ENCODE measurements around the gene STK32C. TPM values are rescaled to one million over a fixed set of nuclear protein-coding genes. Genes with fewer than 3 reads are reported as not detected.

The STK32C gene
- total and polyA plus RNA-seq, 7 donors = 3.6 to 11.7 (median 6.6) TPM

- Histone ChIP-seq H3K27ac (no peak overlapping the region), H3K36me3 (ENCODE audit: insufficient read depth in 1 of 2, low read depth in 1 of 2) (peaks cover 0 to 12% of the 10 kb centered on the region in 2 donors), H3K9me3 (no peaks in the 10 kb centered on the region), H3K4me1 (no peaks in the 10 kb centered on the region), H3K27me3 (ENCODE audit: insufficient read depth in 3 of 3, low read length in 2 of 3) (no peaks in the 10 kb centered on the region), H3K4me3 (no peak overlapping the region)
- intact Hi-C loops (cut with DNase I) = no loop called here
- DNase-seq (no peak), ATAC-seq (no peak)
- no peak for TF ChIP-seq CTCF (IDR thresholded peaks at IDR 0.05)
- 93 to 96% (median 95%) methylated on average over 23 of the region's 23 CpGs for WGBS, 3 donors
Observed at GRCh38 chr10:132347211-132347930, 39.6 kb upstream of the STK32C start.

GRCh38 chr10:132346806-132347205 is 39.1 kb upstream of the STK32C start:
- Histone ChIP-seq H3K27me3 (ENCODE audit: insufficient read depth in 3 of 3, low read length in 2 of 3) (no peaks in the 10 kb centered on the region), H3K4me1 (no peaks in the 10 kb centered on the region), H3K4me3 (no peak overlapping the region), H3K9me3 (no peaks in the 10 kb centered on the region), H3K27ac (no peak overlapping the region), H3K36me3 (ENCODE audit: insufficient read depth in 1 of 2, low read depth in 1 of 2) (peaks cover 0 to 14% of the 10 kb centered on the region in 2 donors)
- intact Hi-C loops (cut with DNase I) = no loop called here
- WGBS, 3 donors = 90 to 94% (median 92%) methylated on average over 9 of the region's 9 CpGs
- ATAC-seq (no peak), DNase-seq (no peak)
- TF ChIP-seq CTCF (IDR thresholded peaks at IDR 0.05) = no peak

GRCh38 chr10:132345345-132345744 is 37.6 kb upstream of the STK32C start:
- peaks cover 0 to 14% of the 10 kb centered on the region in 2 donors for H3K36me3 ChIP-seq (ENCODE audit: insufficient read depth in 1 of 2, low read depth in 1 of 2)
- no peak overlapping the region for H3K27ac ChIP-seq
- ATAC-seq (no peak), DNase-seq (no peak)
- H3K4me3 ChIP-seq = no peak overlapping the region
- intact Hi-C loops (cut with DNase I) = no loop called here
- no peaks in the 10 kb centered on the region for H3K27me3 ChIP-seq (ENCODE audit: insufficient read depth in 3 of 3, low read length in 2 of 3)
- H3K9me3 ChIP-seq = no peaks in the 10 kb centered on the region
- no peak for TF ChIP-seq CTCF (IDR thresholded peaks at IDR 0.05)
- H3K4me1 ChIP-seq = no peaks in the 10 kb centered on the region
- WGBS, 3 donors = 68 to 72% (median 70%) methylated on average over 7 of the region's 7 CpGs

- ATAC-seq = no peak
- H3K36me3 ChIP-seq (ENCODE audit: insufficient read depth in 1 of 2, low read depth in 1 of 2) = peaks cover 0 to 14% of the 10 kb centered on the region in 2 donors
- DNase-seq = no peak
- H3K27ac ChIP-seq = no peak overlapping the region
- no peaks in the 10 kb centered on the region for H3K9me3 ChIP-seq
- no peak for TF ChIP-seq CTCF (IDR thresholded peaks at IDR 0.05)
- 81 to 83% (median 81%) methylated on average over 6 of the region's 6 CpGs for WGBS, 3 donors
- no peaks in the 10 kb centered on the region for H3K4me1 ChIP-seq
- intact Hi-C loops (cut with DNase I) = no loop called here
- no peak overlapping the region for H3K4me3 ChIP-seq
- H3K27me3 ChIP-seq (ENCODE audit: insufficient read depth in 3 of 3, low read length in 2 of 3) = no peaks in the 10 kb centered on the region
Observed at GRCh38 chr10:132344386-132344785, 36.6 kb upstream of the STK32C start.

GRCh38 chr10:132342553-132342952 is 34.8 kb upstream of the STK32C start:
- DNase-seq (no peak), ATAC-seq (no peak)
- intact Hi-C loops (cut with DNase I) = no loop called here
- H3K9me3 ChIP-seq = no peaks in the 10 kb centered on the region
- no peaks in the 10 kb centered on the region for H3K4me1 ChIP-seq
- H3K27me3 ChIP-seq (ENCODE audit: insufficient read depth in 3 of 3, low read length in 2 of 3) = no peaks in the 10 kb centered on the region
- no peak for TF ChIP-seq CTCF (IDR thresholded peaks at IDR 0.05)
- H3K36me3 ChIP-seq (ENCODE audit: insufficient read depth in 1 of 2, low read depth in 1 of 2) = peaks cover 0 to 16% of the 10 kb centered on the region in 2 donors
- H3K27ac ChIP-seq = no peak overlapping the region
- H3K4me3 ChIP-seq = no peak overlapping the region
- WGBS, 3 donors = 90 to 99% (median 96%) methylated on average over 7 of the region's 7 CpGs
